K562 (cell line): ENCODE data around the gene KCNK4. TPM values are rescaled to one million over a fixed set of nuclear protein-coding genes. Genes with fewer than 3 reads are reported as not detected.

ENCODE experiments used
- ATAC-seq: fragments of 200-7000 bp; cut with Tn5 transposase; 3 replicates; pipeline ENCODE4 v1.9.1; 2020; ENCODE audit warnings: moderate library complexity
- BruUV-seq: library from RNA; stranded (reverse); fragments of 400-500 nt; replicated peaks from 2 replicates; lab custom pipeline; 2021; lab: Mats Ljungman, UMichigan
- CTCF ChIA-PET: fragments of 300-600 bp; formaldehyde crosslinking; extraction: SDS; loops from one replicate; lab custom pipeline; 2021; ENCODE audit warnings: low intra/inter-chr PET ratio; lab: Yijun Ruan, JAX
- POLR2A ChIA-PET: fragments of 300-600, 350-650 bp; sonication (Branson Sonifier 250); formaldehyde crosslinking; extraction: SDS; loops from one replicate; lab custom pipeline; 2021; ENCODE audit warnings: antibody characterized with exemption, inconsistent platforms; lab: Yijun Ruan, JAX
- DNase-seq, 4 experiments: peaks; one replicate each; pipeline versions ENCODE4 v3.0.0 to v3.0.0-alpha.2; 2011 to 2018; ENCODE audit warnings: low spot score in 3 of 4, mixed read lengths in 3 of 4; ENCODE audit errors: extremely low read depth in 1 of 4
- FAIRE-seq: peaks from 2 replicates; lab custom pipeline; 2011; peaks lifted over from hg19 to GRCh38; lab: Jason Lieb, UNC
- H2AFZ ChIP-seq: 2 replicates; pipeline ENCODE4 v1.6.0; 2011; ENCODE audit warnings: low read depth, low read length, control low read depth, inconsistent platforms
- H3K27ac ChIP-seq: fragments of 200-600 bp; 3 replicates; pipeline ENCODE4 v1.8.0; 2011; ENCODE audit warnings: low read depth, mild to moderate bottlenecking, control low read depth, inconsistent platforms, low read length, moderate library complexity, mixed read lengths; ENCODE audit errors: extremely low read depth
- H3K27me3 ChIP-seq, 2 experiments: fragments of 300-600 bp in 1 of 2; 2 replicates in 1 of 2; 3 replicates in 1 of 2; pipeline versions ENCODE4 v1.6.0 to v1.8.0; 2011; ENCODE audit warnings: inconsistent platforms in 2 of 2, low read length in 2 of 2, mild to moderate bottlenecking in 1 of 2, mixed read lengths in 1 of 2, moderate library complexity in 1 of 2; ENCODE audit not compliant: control insufficient read depth in 2 of 2, insufficient read depth in 2 of 2
- H3K36me3 ChIP-seq: fragments of 300-600 bp; 3 replicates; pipeline ENCODE4 v1.8.0; 2011; ENCODE audit warnings: mild to moderate bottlenecking, low read length, inconsistent platforms; ENCODE audit not compliant: control insufficient read depth, insufficient read depth
- H3K4me1 ChIP-seq, 2 experiments: fragments of 200-600 bp in 1 of 2; replicated peaks in 1 of 2; 2 replicates in 1 of 2; 3 replicates in 1 of 2; pipeline versions ENCODE4 v1.5.1 to v1.8.0; 2011; ENCODE audit warnings: inconsistent platforms in 2 of 2, low read length in 2 of 2, mild to moderate bottlenecking in 1 of 2, mixed read lengths in 1 of 2, moderate library complexity in 1 of 2; ENCODE audit not compliant: control insufficient read depth in 2 of 2, insufficient read depth in 2 of 2
- H3K4me2 ChIP-seq: 2 replicates; pipeline ENCODE4 v1.6.1; 2011; ENCODE audit warnings: low read length, control low read depth, inconsistent platforms, mixed read lengths; ENCODE audit not compliant: insufficient read depth
- H3K4me3 ChIP-seq: fragments of 200-600 bp; sonication (generic), shearing (Covaris generic); 2 replicates; pipeline ENCODE4 v1.5.1; 2016; ENCODE audit warnings: control low read depth, inconsistent platforms
- H3K79me2 ChIP-seq: fragments of 200-600 bp; 3 replicates; pipeline ENCODE4 v1.8.0; 2011; ENCODE audit warnings: low read length, inconsistent platforms; ENCODE audit not compliant: control insufficient read depth, insufficient read depth
- H3K9ac ChIP-seq, 2 experiments: 2 replicates each; pipeline versions ENCODE4 v1.6.0 to v1.6.1; 2011; ENCODE audit warnings: low read depth in 2 of 2, low read length in 2 of 2, control low read depth in 1 of 2, inconsistent platforms in 1 of 2, mild to moderate bottlenecking in 1 of 2, mixed read lengths in 1 of 2; ENCODE audit not compliant: insufficient read depth in 1 of 2
- H3K9me1 ChIP-seq: one replicate; pipeline ENCODE4 v1.6.0; 2011; ENCODE audit warnings: inconsistent platforms, mild to moderate bottlenecking, low read length, moderate library complexity; ENCODE audit not compliant: control insufficient read depth, insufficient read depth
- H3K9me3 ChIP-seq: replicated peaks from 2 replicates; pipeline ENCODE4 v1.5.1; 2011; ENCODE audit warnings: low read depth, low read length, inconsistent platforms; ENCODE audit not compliant: control insufficient read depth, insufficient read depth
- H4K20me1 ChIP-seq: replicated peaks from 2 replicates; pipeline ENCODE4 v1.6.1; 2011; ENCODE audit warnings: low read length, inconsistent platforms, mixed read lengths; ENCODE audit not compliant: control insufficient read depth, insufficient read depth
- ARID1B ChIP-seq: fragments of 450-650 bp; IDR thresholded peaks from 2 replicates; pipeline ENCODE4 v1.6.1; 2016; ENCODE audit warnings: antibody characterized with exemption, mild to moderate bottlenecking, inconsistent platforms
- CBX3 ChIP-seq, 2 experiments: IDR thresholded peaks; 1 replicate in 1 of 2; 2 replicates in 1 of 2; pipeline ENCODE4 v1.6.1; 2012; ENCODE audit warnings: inconsistent platforms in 2 of 2, low read length in 2 of 2, borderline replicate concordance in 1 of 2, control low read depth in 1 of 2
- CEBPG ChIP-seq, 3 experiments: fragments of 200-800 bp in 1 of 3; sonication (Bioruptor generic) in 1 of 3; sonication (generic) in 1 of 3; formaldehyde crosslinking in 1 of 3; IDR thresholded peaks in 2 of 3; conservative IDR thresholded peaks in 1 of 3; 2 replicates each; pipeline versions ENCODE4 v1.6.1 to v1.8.0; 2016 to 2022; ENCODE audit warnings: missing compliant biosample characterization in 2 of 3, missing genetic modification characterization in 2 of 3, mild to moderate bottlenecking in 1 of 3, missing genetic modification reagents in 1 of 3
- GABPA ChIP-seq: fragments of 200-800 bp; sonication (Bioruptor generic); conservative IDR thresholded peaks from 2 replicates; pipeline ENCODE4 v1.6.1; 2016; ENCODE audit warnings: low read depth, missing genetic modification characterization, missing compliant biosample characterization
- HDAC2 ChIP-seq: fragments of 450-650 bp; IDR thresholded peaks from 2 replicates; pipeline ENCODE4 v1.6.1; 2016; ENCODE audit warnings: mild to moderate bottlenecking
- NELFE ChIP-seq: IDR thresholded peaks from 2 replicates; pipeline ENCODE4 v1.6.1; 2011; ENCODE audit warnings: mild to moderate bottlenecking; ENCODE audit not compliant: insufficient read depth, insufficient read length
- POLR2AphosphoS5 ChIP-seq: IDR thresholded peaks from 2 replicates; pipeline ENCODE4 v1.6.1; 2011; ENCODE audit warnings: mild to moderate bottlenecking, low read depth, low read length, moderate library complexity; ENCODE audit not compliant: control insufficient read depth, insufficient read depth
- RB1 ChIP-seq: fragments of 450-650 bp; IDR thresholded peaks from 2 replicates; pipeline ENCODE4 v1.6.1; 2017; ENCODE audit warnings: low read depth, mild to moderate bottlenecking
- SNAPC5 ChIP-seq: fragments of 250-450 bp; sonication (Bioruptor Pico); IDR thresholded peaks from 2 replicates; pipeline ENCODE4 v1.8.0; 2021; ENCODE audit warnings: moderate library complexity, mild to moderate bottlenecking, inconsistent platforms
- ZNF143 ChIP-seq: sonication (generic); formaldehyde crosslinking; IDR thresholded peaks from 2 replicates; pipeline ENCODE4 v1.9.0; 2022; ENCODE audit warnings: mild to moderate bottlenecking, missing genetic modification reagents
- WGBS: fragments of 100-300 bp; shearing (Covaris generic); methylation state at CpG from one replicate; pipeline ENCODE4 v1.1.6; 2016; ENCODE audit warnings: low coverage, mixed read lengths; ENCODE audit not compliant: insufficient coverage; ENCODE audit errors: missing lambda C conversion rate; 5-methylcytosine and 5-hydroxymethylcytosine counted together
- in situ Hi-C: fragments of 300-500 bp; cut with MboI; formaldehyde crosslinking; loops from 4 replicates; pipeline ENCODE4 v1.15.0; 2018; ENCODE audit warnings: inconsistent platforms, mixed read lengths
- intact Hi-C: fragments of 100-400 bp; cut with micrococcal nuclease; formaldehyde crosslinking; loops from 2 replicates; pipeline ENCODE4 v1.14.2; 2022
- polyA plus RNA-seq, 8 experiments: library from polyadenylated mRNA; depleted of rRNA in 4 of 8; stranded (reverse) in 5 of 8; unstranded in 3 of 8; fragments of >200 nt; fragmentation: Nextera tagmentation in 2 of 8; fragmentation: Illumina TruSeq in 1 of 8; extraction: Ambion mirVana in 2 of 8; extraction: Trizol in 1 of 8; gene quantifications; 2 replicates each; pipeline versions ENCODE4 v1.2.1 to v1.2.3, GENCODE V29; 2011 to 2014; ENCODE audit warnings: inconsistent platforms in 1 of 8, missing spikeins in 1 of 8
- total RNA-seq, 7 experiments: library from RNA; depleted of rRNA in 6 of 7; stranded (reverse); fragments of >200 nt in 6 of 7; fragmentation: Illumina TruSeq in 2 of 7; extraction: Trizol in 2 of 7; gene quantifications; 2 replicates each; pipeline versions ENCODE4 v1.2.1 to v1.2.3, GENCODE V29; 2011 to 2021; ENCODE audit warnings: low replicate concordance in 1 of 7
- TF ChIP-seq, protein P1 (sequence below): fragments of 250-450 bp; sonication (Bioruptor Pico); IDR thresholded peaks from 2 replicates; pipeline ENCODE4 v1.8.0; 2021; ENCODE audit warnings: borderline replicate concordance, mild to moderate bottlenecking, moderate library complexity; ENCODE audit not compliant: poor library complexity, severe bottlenecking
- TF ChIP-seq, protein P2 (sequence below): fragments of 250-450 bp; sonication (Bioruptor Pico); IDR thresholded peaks from 2 replicates; pipeline ENCODE4 v1.5.0; 2021; ENCODE audit warnings: mild to moderate bottlenecking, borderline replicate concordance

KCNK4 gene
- total and polyA plus RNA-seq, 9 of the 15 experiments (the other 6 are each of a cell fraction or from before 2014, with no cell fraction given): not detected

DNA sequence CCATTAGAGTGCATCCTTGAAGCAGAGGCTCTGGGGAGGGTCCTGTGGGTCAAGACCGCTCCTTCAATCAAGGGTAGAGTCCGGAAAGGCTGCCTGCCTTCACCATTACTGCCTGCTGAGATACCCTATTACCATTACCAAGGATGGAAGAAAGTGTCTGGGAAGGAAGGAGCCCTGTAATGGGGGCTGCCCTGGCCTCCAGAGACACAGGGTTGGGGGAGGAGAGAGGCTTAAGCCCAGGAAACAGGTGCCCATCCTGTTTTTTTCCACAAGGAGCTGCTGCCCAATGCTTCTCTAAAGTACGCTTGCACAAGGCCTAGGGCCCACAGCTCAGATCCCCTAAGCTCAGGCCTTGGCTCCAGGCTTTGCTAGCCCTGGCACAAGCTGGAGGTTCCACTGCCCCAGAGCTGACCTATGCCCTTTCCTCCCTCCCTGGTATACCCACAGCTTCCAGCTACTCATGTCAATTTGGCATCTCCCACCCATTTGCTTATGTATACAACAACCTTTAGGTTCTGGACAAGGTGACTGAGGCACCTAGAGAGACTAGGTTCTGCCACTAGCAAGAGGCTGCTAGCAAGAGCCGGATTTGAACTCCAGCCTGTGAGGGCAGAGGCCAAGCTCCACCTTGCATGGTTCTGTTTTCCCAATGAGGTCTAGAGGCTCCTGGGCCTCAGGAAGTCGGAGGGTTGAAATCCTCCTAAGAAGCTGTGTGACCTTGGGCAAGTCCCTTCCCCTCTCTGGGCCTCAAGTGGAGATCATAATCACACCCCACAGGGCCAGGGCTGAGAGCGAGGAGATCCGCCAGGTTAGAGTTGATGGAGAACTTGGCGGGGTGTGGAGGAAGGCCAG lies 41.3 kb upstream of the KCNK4 start (continued):
- no peak for TF ChIP-seq ARID1B
- peak in 1 of 2 experiments; percentile 62; a peak in 1 of 3 replicates for TF ChIP-seq CBX3 (IDR thresholded peaks at IDR 0.05; ENCODE audit: borderline replicate concordance in 1 of 2, low read length in 2 of 2)
- TF ChIP-seq SNAPC5 (CRISPR knock-in tag): no peak
- TF ChIP-seq HDAC2: peak; percentile 89

DNA sequence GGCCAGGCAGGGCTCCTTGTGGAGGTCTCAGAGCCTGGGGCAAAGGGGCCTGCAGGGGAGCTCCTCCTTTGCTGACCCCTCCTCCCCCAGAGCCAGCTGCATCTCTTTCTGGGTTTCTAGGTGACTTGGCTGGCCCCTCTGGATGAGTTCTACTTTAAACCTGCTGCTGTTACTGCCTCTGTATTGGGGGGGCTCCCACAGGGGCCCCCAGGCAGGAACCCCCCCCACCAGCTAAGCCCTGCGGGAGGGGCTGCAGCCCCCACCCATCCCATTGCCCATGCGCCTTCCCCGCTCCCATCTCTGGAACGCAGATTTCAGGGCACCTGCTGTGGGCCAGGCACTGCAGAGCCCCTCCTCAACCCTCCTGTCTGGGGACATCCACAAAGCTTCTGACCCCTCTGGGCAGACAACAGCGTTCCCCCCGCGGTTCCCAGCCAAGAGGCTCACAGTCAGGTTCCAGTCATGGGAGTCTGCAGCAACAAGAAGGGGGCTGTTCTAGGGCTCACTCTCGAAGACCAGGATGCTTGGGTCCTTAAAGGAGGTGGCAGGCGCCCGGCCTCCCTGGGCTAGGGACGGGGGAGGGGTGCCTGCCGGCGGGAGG lies 40.6 kb upstream of the KCNK4 start:
- CTCF ChIA-PET: interaction anchor here (0.7 kb wide), 1 partner anchor 50 kb away, joined by 3 read pairs; the partner anchor contains the start of gene CATSPERZ
- BruUV-seq: no TSS peak
- H3K4me1 ChIP-seq: peaks cover 30 to 89% of the 10 kb centered on the region in 2 experiments
- intact Hi-C loops (no loop called here), in situ Hi-C loops (no loop called here)
- peak overlapping the region; percentile 88 for H3K4me2 ChIP-seq
- H3K9me1 ChIP-seq: no peaks in the 10 kb centered on the region
- H3K4me3 ChIP-seq: peak overlapping the region; percentile 87
- ATAC-seq (peak; percentile 41), DNase-seq (peak in 2 of 4 experiments; percentile 69 to 75), FAIRE-seq (no peak)
- POLR2A ChIA-PET: interaction anchor here (0.5 to 7.8 kb wide), 6 partner anchors 9 to 1260 kb away, joined by 3 to 58 read pairs (median 3); partner anchors contain the start of gene FERMT3
- peaks cover 32% of the 10 kb centered on the region; the same call in 2 of the 3 replicates for H3K36me3 ChIP-seq
- H3K27me3 ChIP-seq: no peaks in the 10 kb centered on the region
- no peaks in the 10 kb centered on the region for H3K9me3 ChIP-seq
- peaks cover 7% of the 10 kb centered on the region for H4K20me1 ChIP-seq
- H2AFZ ChIP-seq: peak overlapping the region; percentile 94
- peak overlapping the region; percentile 80; the same call in 1 of the 3 replicates for H3K27ac ChIP-seq
- H3K79me2 ChIP-seq: peaks cover 36% of the 10 kb centered on the region
- H3K9ac ChIP-seq: peak overlapping the region; percentile 84 to 95; a peak in 3 of 4 replicates
- WGBS: 9% methylated on average over 10 of the region's 13 CpGs
- TF ChIP-seq POLR2AphosphoS5 (no peak), RB1 (no peak), GABPA (no peak), NELFE (no peak), ZNF143 (CRISPR knock-in tag) (no peak), CEBPG (CRISPR knock-in tag; IDR thresholded peaks at IDR 0.05) (no peak), CEBPG (tag; conservative IDR thresholded peaks at IDR 0.05 in 1 of 2, IDR thresholded peaks at IDR 0.05 in 1 of 2) (no peak)
- TF ChIP-seq, protein P1, sequence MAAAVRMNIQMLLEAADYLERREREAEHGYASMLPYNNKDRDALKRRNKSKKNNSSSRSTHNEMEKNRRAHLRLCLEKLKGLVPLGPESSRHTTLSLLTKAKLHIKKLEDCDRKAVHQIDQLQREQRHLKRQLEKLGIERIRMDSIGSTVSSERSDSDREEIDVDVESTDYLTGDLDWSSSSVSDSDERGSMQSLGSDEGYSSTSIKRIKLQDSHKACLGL (CRISPR knock-in tag): no peak
- TF ChIP-seq, protein P2, sequence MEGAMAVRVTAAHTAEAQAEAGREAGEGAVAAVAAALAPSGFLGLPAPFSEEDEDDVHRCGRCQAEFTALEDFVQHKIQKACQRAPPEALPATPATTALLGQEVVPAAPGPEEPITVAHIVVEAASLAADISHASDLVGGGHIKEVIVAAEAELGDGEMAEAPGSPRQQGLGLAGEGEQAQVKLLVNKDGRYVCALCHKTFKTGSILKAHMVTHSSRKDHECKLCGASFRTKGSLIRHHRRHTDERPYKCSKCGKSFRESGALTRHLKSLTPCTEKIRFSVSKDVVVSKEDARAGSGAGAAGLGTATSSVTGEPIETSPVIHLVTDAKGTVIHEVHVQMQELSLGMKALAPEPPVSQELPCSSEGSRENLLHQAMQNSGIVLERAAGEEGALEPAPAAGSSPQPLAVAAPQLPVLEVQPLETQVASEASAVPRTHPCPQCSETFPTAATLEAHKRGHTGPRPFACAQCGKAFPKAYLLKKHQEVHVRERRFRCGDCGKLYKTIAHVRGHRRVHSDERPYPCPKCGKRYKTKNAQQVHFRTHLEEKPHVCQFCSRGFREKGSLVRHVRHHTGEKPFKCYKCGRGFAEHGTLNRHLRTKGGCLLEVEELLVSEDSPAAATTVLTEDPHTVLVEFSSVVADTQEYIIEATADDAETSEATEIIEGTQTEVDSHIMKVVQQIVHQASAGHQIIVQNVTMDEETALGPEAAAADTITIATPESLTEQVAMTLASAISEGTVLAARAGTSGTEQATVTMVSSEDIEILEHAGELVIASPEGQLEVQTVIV (CRISPR knock-in tag): no peak
